Trophoblast cell (in vitro differentiated cells and primary cell): Measurements from ENCODE around the gene NXN.

Source experiments
- DNase-seq, 2 donors: peaks; one replicate each; pipeline ENCODE4 v3.0.0-alpha.2; 2016
- H2AFZ ChIP-seq: 2 replicates; pipeline ENCODE4 v1.6.1; 2013; ENCODE audit warnings: low read length, moderate library complexity, mild to moderate bottlenecking; ENCODE audit not compliant: insufficient read depth, poor library complexity
- H2AK5ac ChIP-seq: 2 replicates; pipeline ENCODE4 v1.6.1; 2013; ENCODE audit warnings: mild to moderate bottlenecking, low read length
- H2BK120ac ChIP-seq: 2 replicates; pipeline ENCODE4 v1.6.1; 2013; ENCODE audit warnings: low read length, mild to moderate bottlenecking, moderate library complexity; ENCODE audit not compliant: insufficient read depth, poor library complexity
- H2BK12ac ChIP-seq: 2 replicates; pipeline ENCODE4 v1.6.1; 2013; ENCODE audit warnings: mild to moderate bottlenecking, low read length, moderate library complexity
- H2BK5ac ChIP-seq: 2 replicates; pipeline ENCODE4 v1.6.1; 2013; ENCODE audit warnings: low read length, low read depth, moderate library complexity, mild to moderate bottlenecking; ENCODE audit not compliant: poor library complexity
- H3K14ac ChIP-seq: 2 replicates; pipeline ENCODE4 v1.6.1; 2013; ENCODE audit warnings: mild to moderate bottlenecking, low read length
- H3K18ac ChIP-seq: 2 replicates; pipeline ENCODE4 v1.6.1; 2013; ENCODE audit warnings: mild to moderate bottlenecking, low read length
- H3K23ac ChIP-seq: 2 replicates; pipeline ENCODE4 v1.6.1; 2013; ENCODE audit warnings: low read length
- H3K27ac ChIP-seq: 2 replicates; pipeline ENCODE4 v1.5.1; 2013; ENCODE audit warnings: low read depth, mild to moderate bottlenecking, inconsistent platforms, low read length, moderate library complexity
- H3K27me3 ChIP-seq: 2 replicates; pipeline ENCODE4 v1.6.1; 2013; ENCODE audit warnings: inconsistent platforms, mild to moderate bottlenecking, low read length, moderate library complexity; ENCODE audit not compliant: insufficient read depth
- H3K36me3 ChIP-seq, 2 experiments: 1 replicate in 1 of 2; 2 replicates in 1 of 2; pipeline ENCODE4 v1.6.1; 2013; ENCODE audit warnings: low read length in 2 of 2, mild to moderate bottlenecking in 2 of 2, moderate library complexity in 1 of 2; ENCODE audit not compliant: insufficient read depth in 2 of 2, control insufficient read depth in 1 of 2
- H3K4ac ChIP-seq: 2 replicates; pipeline ENCODE4 v1.6.1; 2013; ENCODE audit warnings: low read depth, mild to moderate bottlenecking, low read length, moderate library complexity
- H3K4me1 ChIP-seq, 2 experiments: 1 replicate in 1 of 2; 2 replicates in 1 of 2; pipeline ENCODE4 v1.6.1; 2013; ENCODE audit warnings: low read length in 2 of 2, mild to moderate bottlenecking in 2 of 2, moderate library complexity in 1 of 2; ENCODE audit not compliant: insufficient read depth in 2 of 2, control insufficient read depth in 1 of 2
- H3K4me2 ChIP-seq: 2 replicates; pipeline ENCODE4 v1.6.1; 2013; ENCODE audit warnings: inconsistent platforms, mild to moderate bottlenecking, low read length, moderate library complexity
- H3K4me3 ChIP-seq: 2 replicates; pipeline ENCODE4 v1.5.1; 2013; ENCODE audit warnings: mild to moderate bottlenecking, low read depth, low read length, inconsistent platforms
- H3K79me1 ChIP-seq: one replicate; pipeline ENCODE4 v1.6.1; 2013; ENCODE audit warnings: low read length
- H3K79me2 ChIP-seq: 2 replicates; pipeline ENCODE4 v1.6.1; 2013; ENCODE audit warnings: low read length, mild to moderate bottlenecking; ENCODE audit not compliant: control insufficient read depth, insufficient read depth, poor library complexity
- H3K9ac ChIP-seq: 2 replicates; pipeline ENCODE4 v1.6.1; 2013; ENCODE audit warnings: mild to moderate bottlenecking, low read length
- H3K9me3 ChIP-seq: 2 replicates; pipeline ENCODE4 v1.6.1; 2013; ENCODE audit warnings: low read depth, mild to moderate bottlenecking, control low read depth, inconsistent platforms, low read length; ENCODE audit not compliant: insufficient read depth
- H4K12ac ChIP-seq: 2 replicates; pipeline ENCODE4 v1.6.1; 2013; ENCODE audit warnings: low read depth, mild to moderate bottlenecking, low read length, moderate library complexity
- H4K8ac ChIP-seq: 2 replicates; pipeline ENCODE4 v1.6.1; 2013; ENCODE audit warnings: low read depth, mild to moderate bottlenecking, low read length, moderate library complexity
- H4K91ac ChIP-seq: one replicate; pipeline ENCODE4 v1.6.1; 2013; ENCODE audit warnings: low read depth, mild to moderate bottlenecking, low read length, moderate library complexity
- WGBS: extraction: QIAGEN DNeasy Blood & Tissue Kit; methylation state at CpG from one replicate; pipeline ENCODE4 v1.1.7; 2013; ENCODE audit warnings: missing lambda C conversion rate; ENCODE audit not compliant: insufficient read length, insufficient coverage; ENCODE audit errors: extremely low coverage; 5-methylcytosine and 5-hydroxymethylcytosine counted together

The NXN gene

DNA sequence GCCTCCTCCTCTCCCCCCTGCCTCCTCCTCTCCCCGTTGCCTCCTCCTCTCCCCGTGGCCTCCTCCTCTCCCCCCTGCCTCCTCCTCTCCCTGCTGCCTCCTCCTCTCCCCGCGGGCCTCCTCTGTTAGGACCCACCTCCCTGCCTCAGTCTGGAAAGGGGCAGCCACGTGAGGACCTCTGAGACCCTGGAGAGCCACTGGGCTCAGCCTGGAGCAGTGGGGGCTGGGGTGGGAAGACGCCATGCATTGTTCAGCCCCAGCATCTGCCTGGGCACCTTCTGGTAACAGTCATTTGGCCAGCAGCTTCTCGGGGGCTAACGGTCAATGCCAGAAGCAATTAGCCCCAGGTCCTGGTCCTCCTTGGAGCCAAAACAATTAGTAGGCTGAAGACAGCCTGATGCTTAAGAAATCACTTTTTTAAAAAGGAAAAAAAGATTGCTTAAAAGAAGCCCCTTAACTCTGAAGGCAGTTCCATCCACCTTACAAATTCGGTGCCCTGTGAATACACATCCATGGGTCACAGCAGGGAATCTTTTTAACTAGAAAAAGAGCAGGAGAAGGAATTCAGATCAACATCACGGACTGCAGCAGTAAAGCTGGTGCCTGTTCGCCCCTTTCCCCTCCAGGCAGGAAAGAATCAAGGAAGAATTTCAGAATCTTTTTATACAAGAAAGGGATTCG, 29.8 kb downstream of the NXN start:
- Histone ChIP-seq H3K4me3 (no peak overlapping the region), H3K23ac (no peak overlapping the region), H3K9me3 (peaks cover 5% of the 10 kb centered on the region), H4K91ac (peak overlapping the region; percentile 8), H3K79me1 (peaks cover 15% of the 10 kb centered on the region), H4K12ac (no peak overlapping the region), H4K8ac (peak overlapping the region; percentile 5), H3K79me2 (peaks cover 7% of the 10 kb centered on the region), H3K4me2 (no peak overlapping the region), H2BK12ac (no peak overlapping the region), H2AK5ac (peak overlapping the region; percentile 24), H2BK5ac (peak overlapping the region; percentile 1), H3K36me3 (peaks cover 4 to 5% of the 10 kb centered on the region in 2 experiments), H3K4ac (peak overlapping the region; percentile 7), H3K27ac (no peak overlapping the region), H3K18ac (peak overlapping the region; percentile 26), H3K4me1 (peaks cover 21 to 22% of the 10 kb centered on the region in 2 experiments), H2BK120ac (peak overlapping the region; percentile 4), H3K27me3 (no peaks in the 10 kb centered on the region), H3K9ac (no peak overlapping the region), H3K14ac (peak overlapping the region; percentile 3), H2AFZ (no peak overlapping the region)
- no CpG with 5 or more reads among the region's 12 CpGs for WGBS
- no peak for DNase-seq

GRCh38 chr17:948284-948852, 31.2 kb downstream of the NXN start:
- Histone ChIP-seq H2BK5ac (no peak overlapping the region), H3K14ac (no peak overlapping the region), H3K79me1 (peaks cover 12% of the 10 kb centered on the region), H2AK5ac (no peak overlapping the region), H3K27ac (no peak overlapping the region), H3K4ac (no peak overlapping the region), H2BK120ac (no peak overlapping the region), H2AFZ (no peak overlapping the region), H3K9ac (no peak overlapping the region), H2BK12ac (no peak overlapping the region), H3K4me2 (no peak overlapping the region), H3K23ac (no peak overlapping the region), H3K79me2 (peaks cover 6% of the 10 kb centered on the region), H3K18ac (no peak overlapping the region), H4K12ac (no peak overlapping the region), H4K8ac (no peak overlapping the region), H3K4me3 (no peak overlapping the region), H4K91ac (no peak overlapping the region), H3K27me3 (no peaks in the 10 kb centered on the region), H3K9me3 (peaks cover 3% of the 10 kb centered on the region), H3K4me1 (peaks cover 15 to 17% of the 10 kb centered on the region in 2 experiments), H3K36me3 (peaks cover 4 to 7% of the 10 kb centered on the region in 2 experiments)
- WGBS: no CpG with 5 or more reads among the region's 25 CpGs
- DNase-seq: peak in 1 of 2 donors; percentile 10

DNA sequence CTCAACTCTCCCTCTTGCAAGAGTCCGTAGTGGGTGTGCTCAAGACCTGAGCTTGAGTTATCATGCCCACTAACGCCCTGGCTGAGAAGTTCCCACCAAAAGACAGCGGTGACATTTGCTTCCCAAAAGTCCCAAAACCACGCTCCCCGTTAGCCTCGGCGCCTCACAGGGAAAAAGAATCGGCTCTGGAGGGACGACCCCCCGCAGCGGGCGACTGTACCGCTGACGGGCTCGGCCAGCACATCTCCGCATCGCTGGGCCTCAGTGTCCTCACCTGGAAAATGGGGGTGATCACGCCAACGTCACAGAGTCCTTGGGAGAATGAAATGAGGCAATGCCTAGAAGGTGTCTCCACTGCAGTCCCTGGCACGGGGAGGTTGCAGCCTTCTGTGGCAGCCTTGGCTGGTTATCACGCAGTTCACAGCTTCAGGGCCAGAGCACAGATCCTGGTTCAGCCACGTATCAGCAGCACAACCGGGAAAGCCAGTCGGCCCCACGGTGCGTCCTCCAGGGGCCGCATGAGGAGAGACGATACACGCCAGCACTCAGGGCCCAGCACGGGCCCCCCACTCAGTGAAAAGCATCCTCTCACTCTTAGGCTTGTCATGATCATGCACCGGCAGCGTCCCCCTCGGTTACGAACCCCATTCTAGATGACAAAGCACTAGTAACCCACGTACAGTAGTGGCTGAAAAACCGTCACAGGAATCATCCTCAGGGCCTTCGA, 32.9 kb downstream of the NXN start:
- Histone ChIP-seq H2BK5ac (no peak overlapping the region), H2AK5ac (peak overlapping the region; percentile 18), H3K9ac (no peak overlapping the region), H2BK12ac (no peak overlapping the region), H3K27ac (no peak overlapping the region), H4K12ac (no peak overlapping the region), H3K9me3 (no peaks in the 10 kb centered on the region), H3K4me1 (peaks cover 14 to 17% of the 10 kb centered on the region in 2 experiments), H3K27me3 (no peaks in the 10 kb centered on the region), H3K23ac (no peak overlapping the region), H3K79me2 (peaks cover 6% of the 10 kb centered on the region), H2BK120ac (no peak overlapping the region), H3K4me2 (no peak overlapping the region), H3K79me1 (peaks cover 10% of the 10 kb centered on the region), H4K91ac (no peak overlapping the region), H4K8ac (no peak overlapping the region), H3K4me3 (no peak overlapping the region), H2AFZ (no peak overlapping the region), H3K18ac (no peak overlapping the region), H3K36me3 (peaks cover 4 to 7% of the 10 kb centered on the region in 2 experiments), H3K4ac (peak overlapping the region; percentile 30), H3K14ac (no peak overlapping the region)
- no CpG with 5 or more reads among the region's 37 CpGs for WGBS
- no peak for DNase-seq

- Histone ChIP-seq H2BK12ac (no peak overlapping the region), H3K9me3 (no peaks in the 10 kb centered on the region), H2AFZ (no peak overlapping the region), H2BK5ac (no peak overlapping the region), H3K23ac (no peak overlapping the region), H3K14ac (no peak overlapping the region), H2AK5ac (no peak overlapping the region), H4K12ac (no peak overlapping the region), H3K79me1 (peaks cover 7% of the 10 kb centered on the region), H4K91ac (no peak overlapping the region), H3K4me3 (no peak overlapping the region), H3K79me2 (peaks cover 6% of the 10 kb centered on the region), H3K9ac (no peak overlapping the region), H3K4me2 (no peak overlapping the region), H3K27me3 (no peaks in the 10 kb centered on the region), H4K8ac (no peak overlapping the region), H3K36me3 (peaks cover 4 to 7% of the 10 kb centered on the region in 2 experiments), H3K4ac (no peak overlapping the region), H2BK120ac (no peak overlapping the region), H3K27ac (no peak overlapping the region), H3K4me1 (peaks cover 12 to 17% of the 10 kb centered on the region in 2 experiments), H3K18ac (no peak overlapping the region)
- WGBS: no CpG with 5 or more reads among the region's 3 CpGs
- DNase-seq: no peak
These were observed 33.9 kb downstream of the NXN start for GRCh38 chr17:945672-946071.
